ENCODE measurements around the gene SP3. TPM values are rescaled to one million over a fixed set of nuclear protein-coding genes. Genes with fewer than 3 reads are reported as not detected.

SP3 gene
- total RNA-seq, 2 experiments from 2014 or later: 80.5 to 84.0 TPM

DNA sequence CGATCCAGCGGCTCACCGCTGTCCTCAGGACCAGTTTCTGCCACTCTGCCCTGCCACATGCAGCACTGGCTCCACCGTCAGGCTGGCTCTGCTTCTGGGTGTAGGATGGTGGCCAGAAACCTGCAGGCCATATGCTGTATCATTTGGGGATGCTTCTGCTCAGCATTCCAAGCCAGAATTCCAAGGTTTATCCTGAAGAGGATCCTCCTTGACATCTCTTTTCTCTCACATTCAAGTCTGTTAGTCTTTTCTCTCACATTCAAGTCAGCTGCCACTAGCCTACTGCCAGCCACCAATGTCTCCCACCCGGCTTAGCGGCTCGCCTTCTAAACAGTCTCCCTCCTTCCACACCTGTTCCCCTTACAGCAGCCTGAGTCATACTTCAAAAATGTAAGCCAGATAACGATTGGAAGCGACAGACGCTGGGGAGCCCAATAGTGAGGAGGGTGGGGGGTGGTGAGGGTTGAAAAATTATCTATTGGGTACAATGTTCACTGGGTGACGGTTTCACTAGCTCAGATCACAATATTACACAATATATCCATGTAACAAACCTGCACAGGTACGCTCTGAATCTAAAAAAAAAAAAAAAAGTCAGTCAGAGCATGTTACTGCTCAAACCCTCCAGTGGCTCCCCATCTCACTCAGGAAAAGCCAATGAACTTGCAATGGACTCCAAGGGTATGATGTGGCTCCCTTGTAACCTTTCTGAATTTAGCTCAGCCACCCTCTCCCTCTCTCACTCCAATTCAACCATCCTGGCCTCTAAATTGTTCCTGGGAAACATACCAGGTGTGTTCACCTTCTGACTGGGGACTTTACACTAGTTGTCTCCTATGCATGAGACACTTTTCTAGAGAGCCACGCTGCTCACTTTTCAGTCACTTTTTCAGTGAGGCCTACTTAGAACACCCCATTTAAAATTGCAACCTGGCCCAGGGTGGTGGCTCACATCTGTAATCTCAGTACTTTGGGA is 38.8 kb upstream of the SP3 start:
- TF ChIP-seq, protein P1, sequence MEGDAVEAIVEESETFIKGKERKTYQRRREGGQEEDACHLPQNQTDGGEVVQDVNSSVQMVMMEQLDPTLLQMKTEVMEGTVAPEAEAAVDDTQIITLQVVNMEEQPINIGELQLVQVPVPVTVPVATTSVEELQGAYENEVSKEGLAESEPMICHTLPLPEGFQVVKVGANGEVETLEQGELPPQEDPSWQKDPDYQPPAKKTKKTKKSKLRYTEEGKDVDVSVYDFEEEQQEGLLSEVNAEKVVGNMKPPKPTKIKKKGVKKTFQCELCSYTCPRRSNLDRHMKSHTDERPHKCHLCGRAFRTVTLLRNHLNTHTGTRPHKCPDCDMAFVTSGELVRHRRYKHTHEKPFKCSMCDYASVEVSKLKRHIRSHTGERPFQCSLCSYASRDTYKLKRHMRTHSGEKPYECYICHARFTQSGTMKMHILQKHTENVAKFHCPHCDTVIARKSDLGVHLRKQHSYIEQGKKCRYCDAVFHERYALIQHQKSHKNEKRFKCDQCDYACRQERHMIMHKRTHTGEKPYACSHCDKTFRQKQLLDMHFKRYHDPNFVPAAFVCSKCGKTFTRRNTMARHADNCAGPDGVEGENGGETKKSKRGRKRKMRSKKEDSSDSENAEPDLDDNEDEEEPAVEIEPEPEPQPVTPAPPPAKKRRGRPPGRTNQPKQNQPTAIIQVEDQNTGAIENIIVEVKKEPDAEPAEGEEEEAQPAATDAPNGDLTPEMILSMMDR (IDR thresholded peaks at IDR 0.05): no peak
- no peaks in the 10 kb centered on the region for H3K36me3 Mint-ChIP-seq (ENCODE audit: low read depth)
- H3K27me3 Mint-ChIP-seq: peaks cover 3% of the 10 kb centered on the region
- ChIA-PET POLR2A (interaction anchor here (0.6 kb wide), 1 partner anchor 40 kb away, joined by 3 read pairs; no protein-coding TSS in a partner anchor), CTCF (no interaction called here)
- no peaks in the 10 kb centered on the region for H3K4me1 Mint-ChIP-seq (ENCODE audit: low read depth)
- DNase-seq (no peak), ATAC-seq (no peak)
- no peak overlapping the region for H3K27ac Mint-ChIP-seq
- no peaks in the 10 kb centered on the region for H3K9me3 Mint-ChIP-seq
- intact Hi-C loops (cut with micrococcal nuclease): no loop called here
- H3K4me3 Mint-ChIP-seq: no peak overlapping the region

DNA sequence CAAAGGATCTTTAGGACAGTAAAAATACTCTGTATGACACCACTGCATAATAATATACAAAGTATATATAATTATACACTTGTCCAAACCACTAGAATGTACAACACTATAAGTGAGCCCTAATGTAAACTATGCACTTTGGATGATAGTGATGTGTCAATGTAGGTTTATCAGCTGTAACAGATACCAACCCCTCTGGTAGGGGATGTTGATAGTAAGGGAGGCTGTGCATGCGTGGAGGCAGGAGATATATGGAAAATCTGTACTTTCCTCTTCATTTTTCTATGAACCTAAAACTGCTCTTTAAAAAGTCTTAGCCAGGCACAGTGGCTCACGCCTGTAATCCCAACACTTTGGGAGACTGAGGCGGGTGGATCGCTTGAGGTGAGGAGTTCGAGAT is 37.5 kb upstream of the SP3 start:
- intact Hi-C loops (cut with micrococcal nuclease): no loop called here
- Mint-ChIP-seq H3K36me3 (ENCODE audit: low read depth) (no peaks in the 10 kb centered on the region), H3K9me3 (no peaks in the 10 kb centered on the region), H3K27me3 (peaks cover 4% of the 10 kb centered on the region), H3K27ac (no peak overlapping the region), H3K4me3 (no peak overlapping the region), H3K4me1 (ENCODE audit: low read depth) (no peaks in the 10 kb centered on the region)
- TF ChIP-seq, protein P1 (IDR thresholded peaks at IDR 0.05): no peak
- ATAC-seq (no peak), DNase-seq (no peak)
- POLR2A ChIA-PET: no interaction called here
- CTCF ChIA-PET: no interaction called here

DNA sequence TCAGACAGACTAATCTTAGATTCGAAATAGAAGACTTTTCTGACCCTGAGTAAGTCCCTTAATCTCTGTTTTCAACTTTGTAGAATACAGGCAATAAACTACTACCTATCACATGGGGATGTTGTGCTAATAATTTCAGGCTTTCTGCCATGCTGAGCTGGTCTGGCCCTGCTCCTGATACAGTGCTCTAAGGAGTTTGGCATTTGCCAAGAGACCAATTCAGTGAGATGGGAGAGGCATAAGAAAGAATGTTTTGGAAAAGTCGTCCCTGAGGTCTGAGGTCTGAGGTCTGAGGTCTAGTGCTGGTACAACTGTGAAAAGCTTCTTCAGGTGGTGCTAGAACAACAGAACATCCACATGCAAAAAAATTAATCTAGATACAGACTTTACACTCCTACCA is 35.9 kb upstream of the SP3 start:
- CTCF ChIA-PET: no interaction called here
- no peak for ATAC-seq

DNA sequence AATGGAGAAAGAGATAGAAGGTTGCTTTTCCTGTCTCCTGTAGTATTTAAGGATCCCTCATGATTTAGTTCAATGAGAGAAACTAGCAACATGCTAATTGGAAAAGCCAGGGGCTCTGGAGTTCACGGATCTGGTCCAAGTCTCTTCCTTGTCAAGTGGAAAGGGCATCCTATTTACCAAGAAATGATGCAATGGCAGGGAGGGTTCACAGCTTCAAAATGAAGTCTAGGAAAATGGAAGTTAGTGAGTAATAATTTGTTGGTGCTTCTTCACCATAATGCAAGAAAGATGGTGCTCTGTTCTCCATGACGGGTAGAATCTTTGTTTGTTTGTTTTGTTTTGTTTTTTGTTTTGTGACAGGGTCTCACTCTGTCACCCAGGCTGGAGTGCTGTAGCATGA is 34.6 kb upstream of the SP3 start:
- Mint-ChIP-seq H3K4me3 (no peak overlapping the region), H3K4me1 (ENCODE audit: low read depth) (no peaks in the 10 kb centered on the region), H3K27ac (no peak overlapping the region), H3K9me3 (no peaks in the 10 kb centered on the region), H3K27me3 (peaks cover 2% of the 10 kb centered on the region), H3K36me3 (ENCODE audit: low read depth) (no peaks in the 10 kb centered on the region)
- ChIA-PET POLR2A (no interaction called here), CTCF (no interaction called here)
- no peak for ATAC-seq
- TF ChIP-seq, protein P1 (IDR thresholded peaks at IDR 0.05): no peak
- no peak for DNase-seq
- intact Hi-C loops (cut with micrococcal nuclease): no loop called here

More for the DNA sequence above, 35.9 kb upstream of the SP3 start:
- H3K36me3 Mint-ChIP-seq (ENCODE audit: low read depth): no peaks in the 10 kb centered on the region
- TF ChIP-seq, protein P1 (IDR thresholded peaks at IDR 0.05): no peak
- no peak for DNase-seq
- H3K9me3 Mint-ChIP-seq: no peaks in the 10 kb centered on the region
- no peak overlapping the region for H3K27ac Mint-ChIP-seq
- intact Hi-C loops (cut with micrococcal nuclease): no loop called here
- H3K4me1 Mint-ChIP-seq (ENCODE audit: low read depth): no peaks in the 10 kb centered on the region
- H3K4me3 Mint-ChIP-seq: no peak overlapping the region
- POLR2A ChIA-PET: no interaction called here
- H3K27me3 Mint-ChIP-seq: peaks cover 2% of the 10 kb centered on the region

DNA sequence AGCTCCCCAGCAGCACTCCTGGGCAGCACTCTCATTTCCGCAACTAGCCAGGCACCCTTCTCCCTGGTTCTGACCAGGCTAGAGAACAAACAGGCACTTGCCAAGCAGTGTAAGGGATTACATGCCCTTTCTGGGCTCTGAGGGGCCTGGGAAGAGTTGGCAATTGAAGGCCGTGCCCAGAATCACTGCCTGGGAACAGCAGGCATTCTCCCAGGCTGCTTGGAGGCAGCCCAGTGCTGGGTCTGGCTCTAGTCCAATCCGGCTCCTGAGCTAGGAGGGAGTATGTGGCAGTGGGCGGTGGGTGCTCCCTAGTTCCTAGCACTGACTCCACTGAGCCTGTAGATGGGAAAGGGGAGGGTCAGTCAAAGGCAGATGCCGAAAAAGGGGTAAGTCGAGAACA is 34.1 kb upstream of the SP3 start:
- ATAC-seq (no peak), DNase-seq (no peak)
- H3K4me1 Mint-ChIP-seq (ENCODE audit: low read depth): no peaks in the 10 kb centered on the region
- H3K27me3 Mint-ChIP-seq: peaks cover 2% of the 10 kb centered on the region
- no peaks in the 10 kb centered on the region for H3K9me3 Mint-ChIP-seq
- H3K36me3 Mint-ChIP-seq (ENCODE audit: low read depth): no peaks in the 10 kb centered on the region
- H3K4me3 Mint-ChIP-seq: no peak overlapping the region
- intact Hi-C loops (cut with micrococcal nuclease): no loop called here
- ChIA-PET CTCF (no interaction called here), POLR2A (no interaction called here)
- no peak overlapping the region for H3K27ac Mint-ChIP-seq
- TF ChIP-seq, protein P1 (IDR thresholded peaks at IDR 0.05): no peak

Data from activated CD8-positive, alpha-beta T cell treated with anti-CD3 and anti-CD28 coated beads for 36 hours (primary cell).